Measurements from ENCODE around the gene CPEB3.

GRCh38 chr10:92103376-92104090, 187.3 kb downstream of the CPEB3 start:
- TF ChIP-seq CTCF (IDR thresholded peaks at IDR 0.05), result no peak
- TF ChIP-seq POLR2A (IDR thresholded peaks at IDR 0.05), result no peak

Data from thyroid gland (tissue), 4 donors.